ENCODE measurements around the gene CEACAM1. TPM values are rescaled to one million over a fixed set of nuclear protein-coding genes. Genes with fewer than 3 reads are reported as not detected.

CEACAM1 gene
- total RNA-seq: not detected in 2 replicates
- 0.03 TPM in 1 of 2 replicates, not detected in the other for polyA plus RNA-seq
- not detected in 2 replicates for polyA plus RNA-seq (2012)
- not detected in 2 replicates for polyA minus RNA-seq (ENCODE audit: low replicate concordance)

DNA sequence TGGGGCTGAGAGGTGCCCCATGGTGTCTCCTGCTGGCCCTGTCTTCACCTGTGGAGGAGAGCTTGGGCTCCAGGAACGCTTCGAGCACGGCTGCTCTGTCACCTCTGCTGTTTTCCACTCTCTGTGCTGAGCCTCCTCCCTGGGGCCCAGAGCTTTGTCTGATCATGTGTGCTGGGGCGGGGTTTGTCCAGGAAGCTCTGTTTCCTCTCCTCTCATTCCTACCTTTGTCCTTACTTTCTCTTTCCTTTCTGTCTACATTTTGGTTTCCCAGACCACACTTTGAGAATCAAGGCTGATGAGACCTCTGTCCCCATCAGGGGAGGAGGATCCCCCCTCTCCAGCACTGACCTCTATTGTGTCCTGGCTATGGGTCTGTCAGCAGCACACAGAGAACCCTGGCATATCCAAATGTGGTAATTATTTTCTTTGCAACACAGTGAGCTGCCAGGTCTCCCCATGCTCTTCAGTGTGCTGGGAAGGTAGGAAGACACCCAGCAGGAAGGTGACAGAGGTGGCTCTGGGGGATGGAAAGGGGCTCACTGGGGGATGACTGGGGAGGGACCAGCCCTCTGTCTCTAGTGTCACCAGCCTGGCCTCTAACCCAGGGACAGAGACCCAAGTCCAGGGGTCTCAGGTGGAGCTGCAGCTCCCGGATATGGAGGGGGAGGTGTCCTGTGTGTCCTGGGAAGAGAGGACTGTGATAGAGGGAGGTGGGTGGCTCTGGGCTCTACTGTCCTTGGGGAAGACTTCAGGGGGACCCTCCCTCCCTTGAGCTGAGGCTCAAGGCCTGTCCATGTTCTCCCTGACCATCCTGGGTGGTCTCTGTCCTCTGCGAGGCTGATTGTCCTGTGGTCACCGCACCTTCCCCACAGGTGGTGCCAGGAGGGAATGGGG, at the start of gene CEACAM1:
CEACAM1 (minus strand) TSS at position 128 of the 894 bp plus-strand sequence; CDS start at position 21, 107 bp downstream.
- no peaks in the 10 kb centered on the region for H3K4me1 ChIP-seq (ENCODE audit: control insufficient read depth, extremely low read depth, insufficient read depth, low read length)
- no peaks in the 10 kb centered on the region for H4K20me1 ChIP-seq (ENCODE audit: control insufficient read depth, extremely low read depth, insufficient read depth, low read length)
- no peak within 1 kb of the TSS for H3K4me2 ChIP-seq (ENCODE audit: extremely low read depth, insufficient read depth, low read length)
- no peak within 1 kb of the TSS for H3K27ac ChIP-seq (ENCODE audit: insufficient read depth, low read length)
- no peak within 1 kb of the TSS for H3K9ac ChIP-seq (ENCODE audit: insufficient read depth, low read length)
- no peaks in the 10 kb centered on the region for H3K27me3 ChIP-seq (ENCODE audit: control insufficient read depth, insufficient read depth, low read length)
- no peaks in the 10 kb centered on the region for H3K36me3 ChIP-seq (ENCODE audit: control insufficient read depth, insufficient read depth, low read length)
- no peak within 1 kb of the TSS for H2AFZ ChIP-seq (ENCODE audit: low read length)
- H3K4me3 ChIP-seq (replicated peaks in 1 of 4; ENCODE audit: control extremely low read depth in 1 of 4, insufficient read depth in 1 of 4, low read depth in 3 of 4, low read length in 4 of 4): no peak within 1 kb of the TSS
- no peaks in the 10 kb centered on the region for H3K79me2 ChIP-seq (ENCODE audit: control insufficient read depth, insufficient read depth, low read length)
- TF ChIP-seq, protein P1, sequence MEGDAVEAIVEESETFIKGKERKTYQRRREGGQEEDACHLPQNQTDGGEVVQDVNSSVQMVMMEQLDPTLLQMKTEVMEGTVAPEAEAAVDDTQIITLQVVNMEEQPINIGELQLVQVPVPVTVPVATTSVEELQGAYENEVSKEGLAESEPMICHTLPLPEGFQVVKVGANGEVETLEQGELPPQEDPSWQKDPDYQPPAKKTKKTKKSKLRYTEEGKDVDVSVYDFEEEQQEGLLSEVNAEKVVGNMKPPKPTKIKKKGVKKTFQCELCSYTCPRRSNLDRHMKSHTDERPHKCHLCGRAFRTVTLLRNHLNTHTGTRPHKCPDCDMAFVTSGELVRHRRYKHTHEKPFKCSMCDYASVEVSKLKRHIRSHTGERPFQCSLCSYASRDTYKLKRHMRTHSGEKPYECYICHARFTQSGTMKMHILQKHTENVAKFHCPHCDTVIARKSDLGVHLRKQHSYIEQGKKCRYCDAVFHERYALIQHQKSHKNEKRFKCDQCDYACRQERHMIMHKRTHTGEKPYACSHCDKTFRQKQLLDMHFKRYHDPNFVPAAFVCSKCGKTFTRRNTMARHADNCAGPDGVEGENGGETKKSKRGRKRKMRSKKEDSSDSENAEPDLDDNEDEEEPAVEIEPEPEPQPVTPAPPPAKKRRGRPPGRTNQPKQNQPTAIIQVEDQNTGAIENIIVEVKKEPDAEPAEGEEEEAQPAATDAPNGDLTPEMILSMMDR (conservative IDR thresholded peaks at IDR 0.05 in 1 of 2, IDR thresholded peaks at IDR 0.05 in 1 of 2; ENCODE audit: low read depth in 1 of 2, low read length in 2 of 2): no peak
- no peak for TF ChIP-seq EZH2 (IDR thresholded peaks at IDR 0.05; ENCODE audit: low read length, missing control alignments)
- H3K9me3 ChIP-seq (ENCODE audit: control insufficient read depth, insufficient read depth, low read depth, low read length): no peaks in the 10 kb centered on the region
- no peak for DNase-seq (ENCODE audit: low read depth in 2 of 2)

DNA sequence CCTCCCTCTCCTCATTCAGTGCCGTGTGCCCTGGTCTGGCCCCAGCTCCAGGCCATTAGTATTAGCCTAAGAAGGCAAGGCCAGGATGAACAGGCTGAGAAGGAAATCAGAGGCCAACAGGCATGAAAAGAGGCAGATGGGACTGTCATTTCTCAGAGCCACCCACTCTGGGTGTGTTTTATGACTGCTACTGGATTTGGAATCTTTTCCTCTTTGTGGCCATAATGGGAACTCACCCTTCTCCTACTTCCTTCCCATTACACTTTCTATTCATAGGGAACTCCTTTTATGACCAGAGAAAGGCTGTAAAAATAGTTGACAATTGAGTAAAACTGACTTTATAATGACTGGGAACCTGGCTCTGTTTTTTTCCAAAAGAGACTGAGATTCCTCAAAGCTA, 48.7 kb upstream of the CEACAM1 start:
- H3K4me1 ChIP-seq (ENCODE audit: control insufficient read depth, extremely low read depth, insufficient read depth, low read length): no peaks in the 10 kb centered on the region
- no peak overlapping the region for H3K27ac ChIP-seq (ENCODE audit: insufficient read depth, low read length)
- DNase-seq (ENCODE audit: low read depth in 2 of 2): no peak
- no peak overlapping the region for H2AFZ ChIP-seq (ENCODE audit: low read length)
- no peaks in the 10 kb centered on the region for H3K9me3 ChIP-seq (ENCODE audit: control insufficient read depth, insufficient read depth, low read depth, low read length)
- no peaks in the 10 kb centered on the region for H4K20me1 ChIP-seq (ENCODE audit: control insufficient read depth, extremely low read depth, insufficient read depth, low read length)
- no peaks in the 10 kb centered on the region for H3K79me2 ChIP-seq (ENCODE audit: control insufficient read depth, insufficient read depth, low read length)
- no peak overlapping the region for H3K9ac ChIP-seq (ENCODE audit: insufficient read depth, low read length)
- H3K4me2 ChIP-seq (ENCODE audit: extremely low read depth, insufficient read depth, low read length): no peak overlapping the region
- no peak for TF ChIP-seq EZH2 (IDR thresholded peaks at IDR 0.05; ENCODE audit: low read length, missing control alignments)
- TF ChIP-seq, protein P1 (conservative IDR thresholded peaks at IDR 0.05 in 1 of 2, IDR thresholded peaks at IDR 0.05 in 1 of 2; ENCODE audit: low read depth in 1 of 2, low read length in 2 of 2): no peak
- H3K4me3 ChIP-seq (replicated peaks in 1 of 4; ENCODE audit: control extremely low read depth in 1 of 4, insufficient read depth in 1 of 4, low read depth in 3 of 4, low read length in 4 of 4): no peak overlapping the region
- no peaks in the 10 kb centered on the region for H3K27me3 ChIP-seq (ENCODE audit: control insufficient read depth, insufficient read depth, low read length)
- H3K36me3 ChIP-seq (ENCODE audit: control insufficient read depth, insufficient read depth, low read length): no peaks in the 10 kb centered on the region

DNA sequence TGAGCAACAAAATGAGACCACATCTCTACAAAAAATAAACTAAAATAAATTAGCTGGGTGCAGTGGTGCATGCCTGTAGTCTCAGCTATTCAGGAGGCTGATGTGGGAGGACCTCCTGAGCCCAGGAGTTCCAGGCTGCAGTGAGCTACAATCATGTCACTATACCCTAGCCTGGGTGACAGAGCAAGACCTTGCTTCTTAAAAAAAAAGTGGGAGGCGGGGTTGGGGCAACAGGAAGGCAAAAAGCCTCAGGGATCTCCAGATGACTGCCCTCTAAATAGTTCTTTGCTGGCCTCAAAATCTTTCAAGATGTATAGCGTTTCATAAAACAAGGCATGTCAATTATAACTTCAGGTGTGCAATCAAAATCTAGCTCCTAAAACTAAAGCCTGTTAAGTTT, 48.0 kb upstream of the CEACAM1 start:
- Histone ChIP-seq H3K36me3 (ENCODE audit: control insufficient read depth, insufficient read depth, low read length) (no peaks in the 10 kb centered on the region), H3K4me2 (ENCODE audit: extremely low read depth, insufficient read depth, low read length) (no peak overlapping the region), H3K9ac (ENCODE audit: insufficient read depth, low read length) (no peak overlapping the region), H3K27me3 (ENCODE audit: control insufficient read depth, insufficient read depth, low read length) (no peaks in the 10 kb centered on the region), H2AFZ (ENCODE audit: low read length) (no peak overlapping the region), H3K79me2 (ENCODE audit: control insufficient read depth, insufficient read depth, low read length) (no peaks in the 10 kb centered on the region), H3K4me3 (replicated peaks in 1 of 4; ENCODE audit: control extremely low read depth in 1 of 4, insufficient read depth in 1 of 4, low read depth in 3 of 4, low read length in 4 of 4) (no peak overlapping the region), H3K27ac (ENCODE audit: insufficient read depth, low read length) (no peak overlapping the region), H3K4me1 (ENCODE audit: control insufficient read depth, extremely low read depth, insufficient read depth, low read length) (no peaks in the 10 kb centered on the region), H3K9me3 (ENCODE audit: control insufficient read depth, insufficient read depth, low read depth, low read length) (no peaks in the 10 kb centered on the region), H4K20me1 (ENCODE audit: control insufficient read depth, extremely low read depth, insufficient read depth, low read length) (no peaks in the 10 kb centered on the region)
- no peak for TF ChIP-seq EZH2 (IDR thresholded peaks at IDR 0.05; ENCODE audit: low read length, missing control alignments)
- TF ChIP-seq, protein P1 (conservative IDR thresholded peaks at IDR 0.05 in 1 of 2, IDR thresholded peaks at IDR 0.05 in 1 of 2; ENCODE audit: low read depth in 1 of 2, low read length in 2 of 2): no peak
- DNase-seq (ENCODE audit: low read depth in 2 of 2): no peak

Data from fibroblast of lung (primary cell).